Measurements from ENCODE around the gene DDX23. TPM values are rescaled to one million over a fixed set of nuclear protein-coding genes. Genes with fewer than 3 reads are reported as not detected.

The DDX23 gene
- total RNA-seq, 1 donor from 2014 or later = 67.3 TPM

DNA sequence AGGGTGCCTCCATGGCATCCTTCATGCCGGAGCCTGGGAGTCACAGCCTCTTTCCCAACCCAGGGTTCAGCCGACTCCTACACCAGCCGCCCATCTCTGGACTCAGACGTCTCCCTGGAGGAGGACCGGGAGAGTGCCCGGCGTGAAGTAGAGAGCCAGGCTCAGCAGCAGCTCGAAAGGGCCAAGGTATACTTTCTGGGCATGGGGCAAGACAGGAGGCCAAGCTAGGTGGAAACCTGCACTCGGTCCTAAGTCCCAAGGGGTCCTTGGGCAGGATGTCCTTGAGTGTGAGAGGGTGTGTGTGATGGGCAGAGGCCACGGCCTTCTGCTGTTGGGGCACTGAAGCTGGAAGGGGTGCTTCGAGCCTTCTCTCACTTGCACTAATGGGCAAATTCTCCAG, 28.7 kb downstream of the DDX23 start:
- no peak for DNase-seq (ENCODE audit: extremely low spot score, unreplicated experiment)
- Mint-ChIP-seq H3K9me3 (ENCODE audit: unreplicated experiment) (no peaks in the 10 kb centered on the region), H3K4me3 (ENCODE audit: unreplicated experiment) (no peak overlapping the region), H3K27ac (ENCODE audit: unreplicated experiment) (no peak overlapping the region), H3K27me3 (ENCODE audit: unreplicated experiment) (no peaks in the 10 kb centered on the region), H3K36me3 (ENCODE audit: unreplicated experiment) (peaks cover 15% of the 10 kb centered on the region), H3K4me1 (ENCODE audit: unreplicated experiment) (peaks cover 13% of the 10 kb centered on the region)
- TF ChIP-seq, protein P1, sequence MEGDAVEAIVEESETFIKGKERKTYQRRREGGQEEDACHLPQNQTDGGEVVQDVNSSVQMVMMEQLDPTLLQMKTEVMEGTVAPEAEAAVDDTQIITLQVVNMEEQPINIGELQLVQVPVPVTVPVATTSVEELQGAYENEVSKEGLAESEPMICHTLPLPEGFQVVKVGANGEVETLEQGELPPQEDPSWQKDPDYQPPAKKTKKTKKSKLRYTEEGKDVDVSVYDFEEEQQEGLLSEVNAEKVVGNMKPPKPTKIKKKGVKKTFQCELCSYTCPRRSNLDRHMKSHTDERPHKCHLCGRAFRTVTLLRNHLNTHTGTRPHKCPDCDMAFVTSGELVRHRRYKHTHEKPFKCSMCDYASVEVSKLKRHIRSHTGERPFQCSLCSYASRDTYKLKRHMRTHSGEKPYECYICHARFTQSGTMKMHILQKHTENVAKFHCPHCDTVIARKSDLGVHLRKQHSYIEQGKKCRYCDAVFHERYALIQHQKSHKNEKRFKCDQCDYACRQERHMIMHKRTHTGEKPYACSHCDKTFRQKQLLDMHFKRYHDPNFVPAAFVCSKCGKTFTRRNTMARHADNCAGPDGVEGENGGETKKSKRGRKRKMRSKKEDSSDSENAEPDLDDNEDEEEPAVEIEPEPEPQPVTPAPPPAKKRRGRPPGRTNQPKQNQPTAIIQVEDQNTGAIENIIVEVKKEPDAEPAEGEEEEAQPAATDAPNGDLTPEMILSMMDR (IDR thresholded peaks at IDR 0.05) = no peak

DNA sequence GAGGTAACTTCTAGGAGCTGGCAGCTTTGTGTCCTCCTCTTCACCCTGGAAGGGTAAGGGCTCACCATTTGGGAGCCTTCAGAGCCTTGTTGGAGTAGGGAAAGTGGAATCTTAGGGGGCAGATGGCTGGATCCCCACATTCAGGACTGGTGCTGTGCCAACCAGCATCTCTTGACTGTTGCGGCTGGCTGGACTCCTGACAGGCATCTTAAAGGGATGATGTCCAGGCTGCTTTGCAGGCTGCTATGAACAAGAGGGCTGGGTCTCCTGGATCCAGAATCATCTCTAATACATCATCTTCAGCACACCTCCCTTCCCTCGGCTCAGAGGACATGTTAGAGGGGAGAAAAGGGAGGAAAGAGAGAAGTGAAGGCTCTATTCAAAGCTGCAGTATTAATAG, 29.3 kb downstream of the DDX23 start:
- H3K36me3 Mint-ChIP-seq (ENCODE audit: unreplicated experiment) = peaks cover 15% of the 10 kb centered on the region

DNA sequence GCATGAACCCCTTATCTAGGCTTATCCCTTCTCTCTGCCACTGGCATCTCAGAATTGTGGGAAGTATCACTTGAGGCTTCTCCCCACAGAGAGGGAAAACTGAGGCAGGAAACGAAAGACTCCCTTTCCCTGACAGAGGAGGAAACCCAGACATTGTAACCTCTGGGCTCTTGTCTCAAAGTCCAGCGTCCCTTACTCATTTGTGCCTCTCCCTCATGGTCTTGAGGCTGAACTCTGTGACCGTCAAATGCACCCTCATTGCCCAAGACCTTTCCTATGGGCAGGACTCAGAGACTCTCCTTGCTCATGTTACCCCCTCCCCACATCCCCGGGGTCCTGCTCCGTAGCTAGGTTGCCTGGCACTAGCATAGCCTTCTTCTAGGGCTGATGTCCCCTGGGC, 29.8 kb downstream of the DDX23 start:
- H3K9me3 Mint-ChIP-seq (ENCODE audit: unreplicated experiment) = no peaks in the 10 kb centered on the region
- H3K4me1 Mint-ChIP-seq (ENCODE audit: unreplicated experiment) = peaks cover 21% of the 10 kb centered on the region
- no peaks in the 10 kb centered on the region for H3K27me3 Mint-ChIP-seq (ENCODE audit: unreplicated experiment)
- DNase-seq (ENCODE audit: extremely low spot score, unreplicated experiment) = no peak
- H3K36me3 Mint-ChIP-seq (ENCODE audit: unreplicated experiment) = peaks cover 15% of the 10 kb centered on the region
- TF ChIP-seq, protein P1 (IDR thresholded peaks at IDR 0.05) = no peak
- H3K27ac Mint-ChIP-seq (ENCODE audit: unreplicated experiment) = no peak overlapping the region
- no peak overlapping the region for H3K4me3 Mint-ChIP-seq (ENCODE audit: unreplicated experiment)

More for the DNA sequence above, 29.3 kb downstream of the DDX23 start:
- Mint-ChIP-seq H3K27me3 (ENCODE audit: unreplicated experiment) (no peaks in the 10 kb centered on the region), H3K9me3 (ENCODE audit: unreplicated experiment) (no peaks in the 10 kb centered on the region), H3K4me3 (ENCODE audit: unreplicated experiment) (no peak overlapping the region), H3K4me1 (ENCODE audit: unreplicated experiment) (peaks cover 16% of the 10 kb centered on the region), H3K27ac (ENCODE audit: unreplicated experiment) (no peak overlapping the region)
- no peak for DNase-seq (ENCODE audit: extremely low spot score, unreplicated experiment)
- TF ChIP-seq, protein P1 (IDR thresholded peaks at IDR 0.05) = no peak

DNA sequence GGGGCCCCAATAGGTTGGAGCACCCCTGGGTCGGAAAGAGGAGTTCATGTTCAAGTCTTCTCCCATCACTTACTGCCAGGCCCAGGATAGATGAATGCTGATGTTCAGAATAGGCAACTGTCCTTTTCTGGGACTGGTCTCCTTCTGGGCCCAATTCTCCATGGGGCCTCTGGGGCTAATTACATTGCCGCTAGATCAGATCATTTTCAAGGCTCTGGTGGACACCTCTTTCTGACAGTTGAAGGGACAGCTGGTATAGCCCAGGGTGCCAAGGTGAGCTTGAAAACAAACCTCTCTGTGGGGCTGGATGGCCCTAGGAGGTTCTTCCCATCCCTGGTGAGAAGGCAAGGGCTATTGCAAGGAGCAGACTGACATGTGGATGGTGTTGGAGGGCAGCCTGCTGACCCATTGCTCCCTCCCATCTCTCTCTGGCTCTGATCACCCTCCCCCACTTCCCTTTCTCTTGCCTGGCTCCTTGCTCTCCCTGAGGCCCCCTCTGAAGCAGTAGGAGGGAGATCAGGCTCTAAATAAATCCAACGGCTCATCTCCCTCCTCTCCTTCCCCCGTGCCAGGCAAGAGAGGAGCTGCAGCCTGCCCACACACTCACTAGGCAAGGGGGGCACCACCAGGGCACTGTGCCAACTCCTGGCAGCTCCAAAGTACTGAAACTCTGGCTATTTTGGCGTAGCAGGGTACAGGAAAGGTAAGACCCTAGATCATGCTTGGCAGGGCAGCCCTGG, 31.8 kb downstream of the DDX23 start:
- Mint-ChIP-seq H3K4me1 (ENCODE audit: unreplicated experiment) (peaks cover 37% of the 10 kb centered on the region), H3K9me3 (ENCODE audit: unreplicated experiment) (no peaks in the 10 kb centered on the region), H3K27me3 (ENCODE audit: unreplicated experiment) (no peaks in the 10 kb centered on the region), H3K4me3 (ENCODE audit: unreplicated experiment) (peak overlapping the region; percentile 52), H3K36me3 (ENCODE audit: unreplicated experiment) (peaks cover 5% of the 10 kb centered on the region), H3K27ac (ENCODE audit: unreplicated experiment) (no peak overlapping the region)
- no peak for DNase-seq (ENCODE audit: extremely low spot score, unreplicated experiment)
- TF ChIP-seq, protein P1 (IDR thresholded peaks at IDR 0.05) = no peak

DNA sequence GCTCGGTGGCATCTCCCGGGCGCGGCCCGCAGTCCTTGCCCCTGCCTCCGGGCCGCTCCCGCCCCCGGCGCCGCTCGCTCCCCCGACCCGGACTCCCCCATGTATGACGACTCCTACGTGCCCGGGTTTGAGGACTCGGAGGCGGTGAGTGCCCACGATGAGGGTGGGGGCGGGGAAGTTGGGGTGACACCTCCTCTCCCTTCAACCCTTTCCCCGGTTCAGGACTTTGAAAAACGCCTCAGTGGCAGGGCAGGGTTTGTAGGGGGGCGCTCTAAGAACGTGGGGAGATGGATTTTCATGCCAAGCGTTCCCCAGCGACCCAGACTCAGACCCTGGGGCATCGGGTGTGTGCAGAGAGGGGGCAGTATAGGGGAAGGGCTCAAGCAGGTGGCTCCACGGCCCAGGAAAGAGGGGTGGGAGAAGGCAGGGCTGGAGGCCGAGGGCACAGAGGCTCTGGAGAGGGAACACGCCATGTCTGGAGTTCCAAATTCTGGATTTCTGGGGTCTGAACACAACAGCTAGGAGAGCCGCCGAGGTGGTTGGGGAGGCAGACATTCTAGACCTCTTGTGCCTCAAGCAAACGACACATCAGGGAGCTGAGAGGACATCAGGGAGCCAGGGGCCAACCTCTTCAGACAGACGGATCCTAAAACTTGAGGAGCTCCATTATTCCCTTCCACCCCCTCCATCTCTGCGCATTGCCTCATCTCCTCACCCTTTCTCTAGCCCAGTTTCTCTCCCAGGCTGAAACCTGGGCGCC, 33.0 kb downstream of the DDX23 start:
- H3K36me3 Mint-ChIP-seq (ENCODE audit: unreplicated experiment) = no peaks in the 10 kb centered on the region
- TF ChIP-seq, protein P1 (IDR thresholded peaks at IDR 0.05) = peak; percentile 32
- DNase-seq (ENCODE audit: extremely low spot score, unreplicated experiment) = no peak
- peaks cover 40% of the 10 kb centered on the region for H3K4me1 Mint-ChIP-seq (ENCODE audit: unreplicated experiment)
- H3K27me3 Mint-ChIP-seq (ENCODE audit: unreplicated experiment) = no peaks in the 10 kb centered on the region
- H3K27ac Mint-ChIP-seq (ENCODE audit: unreplicated experiment) = peak overlapping the region; percentile 56
- H3K9me3 Mint-ChIP-seq (ENCODE audit: unreplicated experiment) = no peaks in the 10 kb centered on the region
- H3K4me3 Mint-ChIP-seq (ENCODE audit: unreplicated experiment) = peak overlapping the region; percentile 97
